Mesothelial cell of epicardium (in vitro differentiated cells): ENCODE results near the gene TMEM150C. TPM values are rescaled to one million over a fixed set of nuclear protein-coding genes. Genes with fewer than 3 reads are reported as not detected.

Source experiments
- DNase-seq, 2 experiments: peaks; one replicate each; pipeline ENCODE4 v3.0.0; 2021; ENCODE audit warnings: low spot score in 2 of 2; ENCODE audit not compliant: unreplicated experiment in 2 of 2
- H3K27ac Mint-ChIP-seq: 2 replicates; pipeline ENCODE4 v1.8.0; 2021; ENCODE audit warnings: mixed read lengths
- H3K27me3 Mint-ChIP-seq: 2 replicates; pipeline ENCODE4 v1.8.0; 2021; ENCODE audit warnings: low read depth, mixed read lengths
- H3K36me3 Mint-ChIP-seq: 2 replicates; pipeline ENCODE4 v1.8.0; 2021; ENCODE audit warnings: mixed read lengths
- H3K4me1 Mint-ChIP-seq: 2 replicates; pipeline ENCODE4 v1.8.0; 2021; ENCODE audit warnings: mixed read lengths
- H3K4me3 Mint-ChIP-seq: 2 replicates; pipeline ENCODE4 v1.8.0; 2021; ENCODE audit warnings: mild to moderate bottlenecking, moderate library complexity, mixed read lengths
- H3K9me3 Mint-ChIP-seq: 2 replicates; pipeline ENCODE4 v1.8.0; 2021; ENCODE audit warnings: mixed read lengths
- total RNA-seq: library from RNA; stranded (reverse); gene quantifications from 3 replicates; pipeline ENCODE4 v1.2.1, GENCODE V29; 2021
- TF ChIP-seq, protein P1 (sequence below): fragments of 200-600 bp; sonication (generic); IDR thresholded peaks from one replicate; pipeline ENCODE4 v1.5.0; 2021; ENCODE audit warnings: antibody characterized with exemption; ENCODE audit not compliant: unreplicated experiment

The TMEM150C gene
- total RNA-seq, 1 donor from 2014 or later: 4.3 TPM

DNA sequence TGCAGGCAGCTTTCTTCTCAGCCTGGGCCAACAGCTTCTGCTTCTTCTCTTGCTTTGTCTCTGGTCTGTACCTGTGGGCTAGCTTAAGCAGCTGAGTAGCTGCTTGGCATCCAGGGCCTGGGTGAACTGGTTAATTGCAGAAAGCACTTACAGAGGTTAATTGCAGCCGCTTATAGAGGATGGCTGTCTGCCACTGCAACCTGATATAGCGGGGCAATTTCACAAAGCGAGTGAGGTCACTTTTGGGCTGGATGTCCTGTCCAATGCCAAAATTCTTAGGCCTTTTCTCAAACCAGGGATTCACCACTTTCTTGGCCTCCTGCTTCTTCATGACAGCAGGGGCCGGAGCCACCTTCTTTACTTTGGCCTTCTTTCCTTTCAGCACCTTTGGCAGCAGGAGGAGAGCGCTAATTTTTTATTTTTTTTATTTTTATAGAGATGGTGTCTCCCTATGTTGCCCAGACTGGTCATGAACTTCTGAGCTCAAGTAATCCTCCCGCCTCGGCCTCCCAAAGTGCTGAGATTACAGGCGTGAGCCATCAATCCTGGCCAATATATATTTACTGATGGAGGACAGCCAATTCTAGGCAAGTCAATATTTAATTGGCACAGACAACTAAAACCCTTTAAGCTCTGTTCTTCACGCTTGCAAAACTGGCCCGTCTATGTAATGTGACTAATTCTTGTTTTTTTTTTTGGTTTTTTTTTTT lies 70.4 kb downstream of the TMEM150C start:
- Mint-ChIP-seq H3K4me3 (no peak overlapping the region), H3K4me1 (peaks cover 3% of the 10 kb centered on the region), H3K27me3 (no peaks in the 10 kb centered on the region), H3K9me3 (no peaks in the 10 kb centered on the region), H3K27ac (no peak overlapping the region), H3K36me3 (no peaks in the 10 kb centered on the region)
- DNase-seq: no peak
- TF ChIP-seq, protein P1, sequence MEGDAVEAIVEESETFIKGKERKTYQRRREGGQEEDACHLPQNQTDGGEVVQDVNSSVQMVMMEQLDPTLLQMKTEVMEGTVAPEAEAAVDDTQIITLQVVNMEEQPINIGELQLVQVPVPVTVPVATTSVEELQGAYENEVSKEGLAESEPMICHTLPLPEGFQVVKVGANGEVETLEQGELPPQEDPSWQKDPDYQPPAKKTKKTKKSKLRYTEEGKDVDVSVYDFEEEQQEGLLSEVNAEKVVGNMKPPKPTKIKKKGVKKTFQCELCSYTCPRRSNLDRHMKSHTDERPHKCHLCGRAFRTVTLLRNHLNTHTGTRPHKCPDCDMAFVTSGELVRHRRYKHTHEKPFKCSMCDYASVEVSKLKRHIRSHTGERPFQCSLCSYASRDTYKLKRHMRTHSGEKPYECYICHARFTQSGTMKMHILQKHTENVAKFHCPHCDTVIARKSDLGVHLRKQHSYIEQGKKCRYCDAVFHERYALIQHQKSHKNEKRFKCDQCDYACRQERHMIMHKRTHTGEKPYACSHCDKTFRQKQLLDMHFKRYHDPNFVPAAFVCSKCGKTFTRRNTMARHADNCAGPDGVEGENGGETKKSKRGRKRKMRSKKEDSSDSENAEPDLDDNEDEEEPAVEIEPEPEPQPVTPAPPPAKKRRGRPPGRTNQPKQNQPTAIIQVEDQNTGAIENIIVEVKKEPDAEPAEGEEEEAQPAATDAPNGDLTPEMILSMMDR: no peak

DNA sequence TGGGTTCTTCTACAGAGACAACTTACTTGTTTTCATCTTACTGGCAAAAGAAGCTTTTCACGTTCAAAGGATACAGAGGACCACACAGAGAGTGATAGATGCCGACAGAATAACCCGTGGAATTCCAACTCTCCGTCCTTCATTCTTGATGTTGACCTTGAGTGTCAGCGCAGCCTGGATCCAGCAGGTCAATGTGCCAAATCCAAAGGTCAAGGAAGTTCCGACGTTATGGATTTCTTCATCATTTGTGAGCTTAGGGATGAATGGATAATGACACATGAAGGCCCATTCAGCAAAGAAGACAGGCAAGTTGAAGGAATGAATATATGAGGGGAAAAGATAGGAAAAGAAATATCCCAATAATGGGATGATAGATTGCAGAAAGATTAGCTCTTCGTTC lies 71.8 kb downstream of the TMEM150C start:
- H3K27ac Mint-ChIP-seq: no peak overlapping the region
- TF ChIP-seq, protein P1: no peak
- H3K36me3 Mint-ChIP-seq: no peaks in the 10 kb centered on the region
- peaks cover 4% of the 10 kb centered on the region for H3K4me1 Mint-ChIP-seq
- H3K4me3 Mint-ChIP-seq: no peak overlapping the region
- no peaks in the 10 kb centered on the region for H3K9me3 Mint-ChIP-seq
- no peak for DNase-seq
- no peaks in the 10 kb centered on the region for H3K27me3 Mint-ChIP-seq

GRCh38 chr4:82489076-82489475 lies 72.7 kb downstream of the TMEM150C start:
- Mint-ChIP-seq H3K9me3 (no peaks in the 10 kb centered on the region), H3K4me1 (peaks cover 4% of the 10 kb centered on the region), H3K36me3 (no peaks in the 10 kb centered on the region), H3K27me3 (no peaks in the 10 kb centered on the region), H3K27ac (no peak overlapping the region), H3K4me3 (no peak overlapping the region)
- no peak for DNase-seq
- TF ChIP-seq, protein P1: no peak

- Mint-ChIP-seq H3K27me3 (no peaks in the 10 kb centered on the region), H3K36me3 (no peaks in the 10 kb centered on the region), H3K27ac (no peak overlapping the region), H3K9me3 (no peaks in the 10 kb centered on the region), H3K4me3 (no peak overlapping the region), H3K4me1 (peaks cover 4% of the 10 kb centered on the region)
- DNase-seq: no peak
- TF ChIP-seq, protein P1: no peak
Observed at GRCh38 chr4:82484996-82485783, 76.6 kb downstream of the TMEM150C start.

DNA sequence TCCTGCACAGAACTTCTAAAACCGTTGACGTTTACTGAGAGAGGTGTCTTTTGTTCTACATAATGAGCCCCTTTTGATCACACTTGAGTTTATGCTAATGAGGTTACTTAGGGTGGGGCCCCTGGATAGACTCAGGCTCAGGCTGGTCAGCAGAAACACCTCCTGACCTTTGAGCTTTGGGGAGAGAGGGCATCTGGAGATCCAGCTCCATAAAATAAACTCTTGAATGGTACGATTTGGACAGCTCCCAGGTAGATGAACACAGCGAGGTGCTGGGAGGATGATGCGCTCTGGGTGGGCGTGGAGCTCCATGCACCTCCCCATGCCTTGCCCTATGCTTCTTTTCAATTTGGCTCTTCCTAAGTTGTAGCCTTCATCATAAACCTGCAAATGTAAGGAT lies 79.4 kb downstream of the TMEM150C start:
- Mint-ChIP-seq H3K36me3 (no peaks in the 10 kb centered on the region), H3K9me3 (peaks cover 5% of the 10 kb centered on the region), H3K27me3 (no peaks in the 10 kb centered on the region), H3K4me3 (no peak overlapping the region), H3K4me1 (peaks cover 4% of the 10 kb centered on the region), H3K27ac (no peak overlapping the region)
- TF ChIP-seq, protein P1: no peak
- DNase-seq: no peak
